Measurements from ENCODE around the gene IGSF21. TPM values are rescaled to one million over a fixed set of nuclear protein-coding genes. Genes with fewer than 3 reads are reported as not detected.

Gene IGSF21
- total RNA-seq, 1 donor from 2014 or later = 4.4 TPM

- no peak for DNase-seq (ENCODE audit: low spot score)
- TF ChIP-seq, protein P1, sequence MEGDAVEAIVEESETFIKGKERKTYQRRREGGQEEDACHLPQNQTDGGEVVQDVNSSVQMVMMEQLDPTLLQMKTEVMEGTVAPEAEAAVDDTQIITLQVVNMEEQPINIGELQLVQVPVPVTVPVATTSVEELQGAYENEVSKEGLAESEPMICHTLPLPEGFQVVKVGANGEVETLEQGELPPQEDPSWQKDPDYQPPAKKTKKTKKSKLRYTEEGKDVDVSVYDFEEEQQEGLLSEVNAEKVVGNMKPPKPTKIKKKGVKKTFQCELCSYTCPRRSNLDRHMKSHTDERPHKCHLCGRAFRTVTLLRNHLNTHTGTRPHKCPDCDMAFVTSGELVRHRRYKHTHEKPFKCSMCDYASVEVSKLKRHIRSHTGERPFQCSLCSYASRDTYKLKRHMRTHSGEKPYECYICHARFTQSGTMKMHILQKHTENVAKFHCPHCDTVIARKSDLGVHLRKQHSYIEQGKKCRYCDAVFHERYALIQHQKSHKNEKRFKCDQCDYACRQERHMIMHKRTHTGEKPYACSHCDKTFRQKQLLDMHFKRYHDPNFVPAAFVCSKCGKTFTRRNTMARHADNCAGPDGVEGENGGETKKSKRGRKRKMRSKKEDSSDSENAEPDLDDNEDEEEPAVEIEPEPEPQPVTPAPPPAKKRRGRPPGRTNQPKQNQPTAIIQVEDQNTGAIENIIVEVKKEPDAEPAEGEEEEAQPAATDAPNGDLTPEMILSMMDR (IDR thresholded peaks at IDR 0.05; ENCODE audit: unreplicated experiment) = no peak
- H3K4me1 Mint-ChIP-seq (ENCODE audit: unreplicated experiment) = no peaks in the 10 kb centered on the region
- peaks cover 8% of the 10 kb centered on the region for H3K27me3 Mint-ChIP-seq (ENCODE audit: unreplicated experiment)
- H3K4me3 Mint-ChIP-seq (ENCODE audit: unreplicated experiment) = no peak overlapping the region
- peaks cover 8% of the 10 kb centered on the region for H3K9me3 Mint-ChIP-seq (ENCODE audit: unreplicated experiment)
- peaks cover 12% of the 10 kb centered on the region for H3K36me3 Mint-ChIP-seq (ENCODE audit: low read depth, unreplicated experiment)
- no peak overlapping the region for H3K27ac Mint-ChIP-seq (ENCODE audit: unreplicated experiment)
Measured at GRCh38 chr1:18409609-18410237, 302.1 kb downstream of the IGSF21 start.

- peaks cover 8% of the 10 kb centered on the region for H3K9me3 Mint-ChIP-seq (ENCODE audit: unreplicated experiment)
- H3K27me3 Mint-ChIP-seq (ENCODE audit: unreplicated experiment) = peaks cover 8% of the 10 kb centered on the region
- DNase-seq (ENCODE audit: low spot score) = no peak
- H3K27ac Mint-ChIP-seq (ENCODE audit: unreplicated experiment) = no peak overlapping the region
- no peaks in the 10 kb centered on the region for H3K4me1 Mint-ChIP-seq (ENCODE audit: unreplicated experiment)
- TF ChIP-seq, protein P1 (IDR thresholded peaks at IDR 0.05; ENCODE audit: unreplicated experiment) = no peak
- H3K36me3 Mint-ChIP-seq (ENCODE audit: low read depth, unreplicated experiment) = peaks cover 12% of the 10 kb centered on the region
- H3K4me3 Mint-ChIP-seq (ENCODE audit: unreplicated experiment) = no peak overlapping the region
Measured at GRCh38 chr1:18410407-18410806, 302.8 kb downstream of the IGSF21 start.

DNA sequence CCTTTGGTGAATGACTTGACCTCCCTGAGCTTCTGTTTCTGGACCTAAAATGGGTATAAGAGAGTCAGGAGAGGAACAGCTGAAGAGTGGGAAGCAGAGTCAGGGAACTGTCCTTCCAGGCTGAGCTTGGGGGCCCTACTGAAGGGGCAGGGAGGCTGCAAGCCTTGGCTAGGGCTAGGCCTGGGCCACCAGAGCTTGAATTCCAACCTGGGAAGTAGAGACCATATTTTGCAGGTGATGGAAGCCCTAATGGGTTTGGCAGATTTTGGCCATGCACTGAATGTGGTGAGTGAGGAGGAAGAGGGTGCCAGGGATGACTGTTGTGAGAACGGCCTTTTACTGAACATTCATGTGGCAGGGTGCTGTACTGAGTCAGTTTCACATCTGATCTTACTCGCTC is 303.7 kb downstream of the IGSF21 start:
- no peak overlapping the region for H3K4me3 Mint-ChIP-seq (ENCODE audit: unreplicated experiment)
- peaks cover 8% of the 10 kb centered on the region for H3K9me3 Mint-ChIP-seq (ENCODE audit: unreplicated experiment)
- TF ChIP-seq, protein P1 (IDR thresholded peaks at IDR 0.05; ENCODE audit: unreplicated experiment) = no peak
- H3K36me3 Mint-ChIP-seq (ENCODE audit: low read depth, unreplicated experiment) = peaks cover 12% of the 10 kb centered on the region
- H3K27me3 Mint-ChIP-seq (ENCODE audit: unreplicated experiment) = peaks cover 8% of the 10 kb centered on the region
- DNase-seq (ENCODE audit: low spot score) = no peak
- no peak overlapping the region for H3K27ac Mint-ChIP-seq (ENCODE audit: unreplicated experiment)
- no peaks in the 10 kb centered on the region for H3K4me1 Mint-ChIP-seq (ENCODE audit: unreplicated experiment)

DNA sequence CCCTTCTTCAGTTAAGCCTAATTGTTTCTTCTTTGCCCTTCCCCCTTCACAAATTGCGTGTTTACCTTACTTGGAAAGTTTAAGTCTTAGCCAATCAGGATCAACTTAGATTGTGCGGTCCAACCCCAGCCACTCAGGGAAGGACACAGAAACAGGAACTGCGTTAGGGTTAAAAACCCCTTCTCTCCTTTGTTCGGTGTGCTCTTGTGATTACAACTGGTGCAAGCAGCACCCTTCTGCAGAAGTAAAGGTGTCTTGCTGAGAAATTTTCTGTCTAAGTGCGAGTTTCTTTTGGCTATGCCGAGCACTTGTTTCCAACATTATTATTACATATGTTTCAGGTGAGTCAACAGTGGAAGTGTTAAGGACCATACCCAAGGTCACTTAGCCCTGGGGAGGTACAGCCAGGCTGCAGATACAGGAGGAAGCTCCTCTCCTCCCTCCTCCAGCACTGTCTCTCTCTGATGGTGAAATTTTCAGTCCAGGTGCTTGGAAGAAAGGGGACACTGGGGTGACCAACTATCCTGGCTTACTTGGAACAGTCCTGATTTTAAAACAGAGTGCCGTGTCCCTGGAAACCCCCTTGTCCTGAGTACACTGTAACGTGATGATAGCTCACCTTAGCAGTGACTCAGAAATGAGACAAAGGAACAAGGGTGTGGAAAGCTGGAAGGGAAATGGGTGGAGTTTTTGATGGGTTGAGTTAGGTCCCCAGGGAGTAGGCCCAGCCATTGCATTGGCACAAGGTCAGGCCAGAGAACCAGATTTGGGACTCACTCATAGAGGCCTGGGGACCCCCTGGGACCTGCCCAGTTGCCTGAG is 304.4 kb downstream of the IGSF21 start:
- H3K27me3 Mint-ChIP-seq (ENCODE audit: unreplicated experiment) = peaks cover 5% of the 10 kb centered on the region
- H3K9me3 Mint-ChIP-seq (ENCODE audit: unreplicated experiment) = peaks cover 8% of the 10 kb centered on the region
- no peak overlapping the region for H3K4me3 Mint-ChIP-seq (ENCODE audit: unreplicated experiment)
- peaks cover 12% of the 10 kb centered on the region for H3K36me3 Mint-ChIP-seq (ENCODE audit: low read depth, unreplicated experiment)
- DNase-seq (ENCODE audit: low spot score) = no peak
- TF ChIP-seq, protein P1 (IDR thresholded peaks at IDR 0.05; ENCODE audit: unreplicated experiment) = no peak
- no peaks in the 10 kb centered on the region for H3K4me1 Mint-ChIP-seq (ENCODE audit: unreplicated experiment)
- no peak overlapping the region for H3K27ac Mint-ChIP-seq (ENCODE audit: unreplicated experiment)

GRCh38 chr1:18412882-18413353 is 305.3 kb downstream of the IGSF21 start:
- H3K9me3 Mint-ChIP-seq (ENCODE audit: unreplicated experiment) = peaks cover 8% of the 10 kb centered on the region
- no peaks in the 10 kb centered on the region for H3K4me1 Mint-ChIP-seq (ENCODE audit: unreplicated experiment)
- no peak for DNase-seq (ENCODE audit: low spot score)
- peaks cover 12% of the 10 kb centered on the region for H3K36me3 Mint-ChIP-seq (ENCODE audit: low read depth, unreplicated experiment)
- TF ChIP-seq, protein P1 (IDR thresholded peaks at IDR 0.05; ENCODE audit: unreplicated experiment) = no peak
- no peak overlapping the region for H3K27ac Mint-ChIP-seq (ENCODE audit: unreplicated experiment)
- H3K27me3 Mint-ChIP-seq (ENCODE audit: unreplicated experiment) = peaks cover 5% of the 10 kb centered on the region
- no peak overlapping the region for H3K4me3 Mint-ChIP-seq (ENCODE audit: unreplicated experiment)
